ENCODE results near the gene ALCAM.

DNA sequence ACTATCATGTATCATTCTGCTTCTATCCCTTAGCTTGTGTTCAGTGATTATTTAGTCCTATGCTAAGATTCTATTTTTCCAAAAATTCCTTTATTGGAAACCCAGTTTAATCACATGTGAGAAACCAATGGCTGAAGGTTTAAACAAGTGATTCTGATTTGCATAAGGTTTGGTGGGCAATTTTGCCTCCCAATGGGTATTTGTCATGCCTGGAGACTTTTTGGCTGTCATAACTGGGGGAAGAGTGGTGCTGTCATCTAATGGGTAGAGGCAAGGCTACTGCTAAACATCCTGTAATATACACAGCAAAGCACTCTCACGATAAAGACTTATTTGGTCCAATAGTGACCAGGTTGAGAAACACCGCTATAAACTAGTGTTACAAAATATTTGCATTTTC lies 148.7 kb downstream of the ALCAM start:
- TF ChIP-seq HDAC6 (IDR thresholded peaks at IDR 0.05; ENCODE audit: low read depth, low read length) (no peak), CHD2 (IDR thresholded peaks at IDR 0.05; ENCODE audit: low read length) (no peak), SP2 (IDR thresholded peaks at IDR 0.05; ENCODE audit: low read length) (no peak), TCF12 (IDR thresholded peaks at IDR 0.05; ENCODE audit: low read depth, low read length) (no peak), RFX5 (IDR thresholded peaks at IDR 0.05; ENCODE audit: borderline replicate concordance, low read depth, low read length) (no peak), KDM1A (IDR thresholded peaks at IDR 0.05; ENCODE audit: borderline replicate concordance, low read length) (no peak), YY1 (IDR thresholded peaks at IDR 0.05; ENCODE audit: low read depth, low read length) (no peak)
- TF ChIP-seq, protein P1, sequence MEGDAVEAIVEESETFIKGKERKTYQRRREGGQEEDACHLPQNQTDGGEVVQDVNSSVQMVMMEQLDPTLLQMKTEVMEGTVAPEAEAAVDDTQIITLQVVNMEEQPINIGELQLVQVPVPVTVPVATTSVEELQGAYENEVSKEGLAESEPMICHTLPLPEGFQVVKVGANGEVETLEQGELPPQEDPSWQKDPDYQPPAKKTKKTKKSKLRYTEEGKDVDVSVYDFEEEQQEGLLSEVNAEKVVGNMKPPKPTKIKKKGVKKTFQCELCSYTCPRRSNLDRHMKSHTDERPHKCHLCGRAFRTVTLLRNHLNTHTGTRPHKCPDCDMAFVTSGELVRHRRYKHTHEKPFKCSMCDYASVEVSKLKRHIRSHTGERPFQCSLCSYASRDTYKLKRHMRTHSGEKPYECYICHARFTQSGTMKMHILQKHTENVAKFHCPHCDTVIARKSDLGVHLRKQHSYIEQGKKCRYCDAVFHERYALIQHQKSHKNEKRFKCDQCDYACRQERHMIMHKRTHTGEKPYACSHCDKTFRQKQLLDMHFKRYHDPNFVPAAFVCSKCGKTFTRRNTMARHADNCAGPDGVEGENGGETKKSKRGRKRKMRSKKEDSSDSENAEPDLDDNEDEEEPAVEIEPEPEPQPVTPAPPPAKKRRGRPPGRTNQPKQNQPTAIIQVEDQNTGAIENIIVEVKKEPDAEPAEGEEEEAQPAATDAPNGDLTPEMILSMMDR (IDR thresholded peaks at IDR 0.05; ENCODE audit: control extremely low read depth in 1 of 3, insufficient read depth in 1 of 3, low read depth in 1 of 3, low read length in 3 of 3): no peak

Measured in H1 (cell line).